Hematopoietic multipotent progenitor cell treated with erythropoietin and hydrocortisone succinate and interleukin-3 and kit ligand, for 4 days (in vitro differentiated cells): ENCODE data around the gene PDP2.
"Not testable (repeated sequence)": the region's sequence is repeated elsewhere in the genome, so short reads cannot be mapped to it uniquely, and the experiment has no call there.

Source experiments
- DNase-seq: peaks from one replicate; pipeline ENCODE4 v3.0.0-alpha.2; 2015

Gene PDP2

GRCh38 chr16:66856184-66856730 is 24.1 kb upstream of the PDP2 start:
- no peak for DNase-seq

GRCh38 chr16:66856801-66857200 is 23.5 kb upstream of the PDP2 start:
- DNase-seq: no peak

GRCh38 chr16:66857437-66857836 is 22.9 kb upstream of the PDP2 start:
- no peak for DNase-seq

GRCh38 chr16:66858740-66859396 is 21.4 kb upstream of the PDP2 start:
- DNase-seq: no peak

- no peak for DNase-seq
These were observed 20.8 kb upstream of the PDP2 start for GRCh38 chr16:66859397-66860068.

DNA sequence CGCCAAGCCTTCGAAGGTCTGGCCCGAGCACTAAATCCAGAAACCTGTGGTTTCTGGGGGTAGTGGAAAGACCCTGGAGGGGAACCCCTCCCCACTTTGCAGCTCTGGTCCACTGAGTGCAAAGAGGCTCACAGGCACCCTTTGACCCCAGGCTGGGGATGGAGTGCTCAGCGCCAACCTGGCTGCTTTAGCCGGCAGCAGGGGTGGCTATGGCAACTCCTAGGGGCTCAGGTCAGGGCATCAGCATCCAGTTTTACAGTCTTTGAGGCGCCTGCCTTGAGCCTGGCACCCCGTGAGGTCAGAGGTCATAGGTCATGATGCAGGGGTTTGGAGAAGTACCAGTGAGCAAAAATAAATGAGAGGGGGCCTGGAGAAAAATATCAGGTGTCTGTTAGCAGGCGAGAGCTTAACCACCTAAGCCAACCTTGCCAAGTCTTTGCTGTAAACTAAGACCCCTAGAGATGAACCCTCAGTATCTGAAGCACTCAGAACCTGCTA is 18.2 kb upstream of the PDP2 start:
- DNase-seq: no peak

DNA sequence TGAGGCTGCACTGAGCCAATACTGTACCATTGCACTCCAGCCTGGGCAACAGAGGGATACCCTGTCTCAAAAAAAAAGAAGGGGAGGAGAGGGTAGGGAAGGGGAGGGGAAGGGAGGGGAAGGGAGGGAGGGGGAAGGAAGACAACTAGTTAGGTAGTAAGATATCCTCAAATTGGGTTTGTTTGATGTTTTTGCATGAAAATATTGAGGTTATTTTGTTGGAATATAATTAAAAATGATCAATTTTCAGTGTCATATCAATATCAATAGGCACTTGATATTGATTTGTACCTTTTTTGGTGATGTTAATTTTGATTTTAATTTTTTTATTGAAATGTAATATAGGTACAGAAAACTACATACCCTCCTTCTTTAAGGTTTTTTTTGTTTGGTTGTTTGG is 16.6 kb upstream of the PDP2 start:
- DNase-seq: no peak

- DNase-seq: no peak
These were observed 10.9 kb upstream of the PDP2 start for GRCh38 chr16:66869424-66869823.

DNA sequence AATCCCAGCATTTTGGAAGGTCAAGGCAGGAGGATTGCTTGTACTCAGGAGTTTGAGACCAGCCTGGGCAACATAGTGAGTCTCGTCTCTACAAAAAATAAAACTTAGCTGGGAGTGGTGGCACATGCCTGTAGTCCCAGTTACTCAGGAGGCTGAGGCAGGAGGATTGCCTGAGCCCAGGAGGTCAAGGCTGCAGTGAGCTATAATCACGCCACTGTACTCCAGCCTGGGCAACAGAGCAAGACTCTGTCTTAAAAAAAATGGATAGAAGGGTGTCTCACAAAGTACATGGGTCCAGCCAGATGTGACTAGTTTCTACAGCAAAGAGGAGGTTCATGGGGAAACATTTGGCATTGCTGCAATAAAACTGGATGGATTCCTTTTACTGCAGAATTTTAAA is 9.0 kb upstream of the PDP2 start:
- not testable (repeated sequence) for DNase-seq

DNA sequence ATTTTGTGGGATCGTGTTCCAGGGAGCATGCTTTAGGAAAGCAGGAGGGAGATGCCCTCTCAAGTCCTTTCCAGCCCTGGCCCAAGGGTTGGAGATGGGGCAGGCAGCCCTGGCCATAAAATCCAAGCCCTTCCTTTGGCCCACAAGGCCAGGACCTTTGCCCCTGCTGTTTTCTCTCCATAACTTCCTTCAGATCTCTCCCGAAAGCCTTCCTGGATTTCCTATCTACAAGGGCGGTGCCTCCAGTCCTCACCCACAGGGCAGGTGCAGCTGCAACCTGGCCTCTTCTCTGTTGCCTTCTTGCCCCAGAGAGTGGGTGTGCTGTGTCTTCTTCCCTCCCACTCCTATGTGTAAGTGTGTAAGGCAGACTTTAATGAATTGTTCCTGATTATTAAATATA is 8.5 kb upstream of the PDP2 start:
- no peak for DNase-seq

- peak; percentile 37 for DNase-seq
These were observed 7.8 kb upstream of the PDP2 start for GRCh38 chr16:66872559-66872942.

DNA sequence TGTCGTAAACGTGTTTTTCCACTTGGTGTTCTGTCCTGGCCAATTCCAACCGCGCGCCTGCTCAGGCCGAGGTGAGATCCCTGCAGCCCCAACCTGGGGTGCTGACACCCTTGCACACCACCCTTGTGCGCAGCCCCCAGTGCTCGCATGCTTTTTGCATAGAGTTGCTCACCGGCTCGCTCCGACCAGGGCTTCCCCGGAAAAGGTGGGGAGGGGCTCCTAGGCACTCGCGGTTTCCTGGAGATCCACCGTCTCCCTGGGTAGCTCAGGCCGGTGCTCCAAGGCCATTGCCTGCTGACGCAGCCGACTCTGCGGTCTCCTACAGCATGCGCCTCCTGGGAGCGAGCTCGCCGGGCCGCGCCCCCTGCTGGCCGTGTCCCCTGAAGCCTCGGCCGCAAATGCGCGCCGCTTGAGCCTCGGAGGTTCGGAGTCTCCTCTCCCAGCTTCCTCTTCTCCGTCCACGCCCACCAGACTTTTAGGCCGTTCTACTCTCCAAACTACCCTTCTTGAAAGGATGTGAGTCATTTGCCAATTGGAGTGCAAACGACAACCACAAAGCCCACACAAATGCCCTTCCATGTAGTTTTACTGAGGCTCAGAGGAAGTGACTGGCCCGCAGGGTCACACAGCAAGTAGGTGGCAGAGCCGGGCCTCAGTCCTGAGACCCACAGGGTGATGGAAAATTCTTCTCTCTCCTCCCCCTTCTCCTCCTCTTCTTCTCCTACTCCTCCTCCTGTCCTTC is 7.2 kb upstream of the PDP2 start:
- peak; percentile 99 for DNase-seq

DNA sequence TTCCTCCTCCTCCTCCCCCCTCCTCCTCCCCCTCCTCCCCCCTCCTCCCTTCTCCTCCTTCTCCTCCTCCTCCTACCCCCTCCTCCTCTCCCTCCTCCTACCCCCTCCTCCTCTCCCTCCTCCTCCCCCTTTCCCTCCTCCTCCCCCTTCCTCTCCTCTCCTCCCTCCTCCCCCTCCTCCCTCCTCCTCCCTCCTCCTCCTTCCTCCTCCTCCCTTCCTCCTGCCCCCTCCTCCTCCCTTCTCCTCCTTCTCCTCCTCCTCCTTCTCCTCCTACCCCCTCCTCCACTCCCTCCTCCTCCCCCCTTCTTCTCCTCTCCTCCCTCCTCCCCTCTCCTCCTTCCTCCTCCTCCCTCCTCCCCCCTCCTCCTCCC is 6.6 kb upstream of the PDP2 start:
- DNase-seq: no peak

GRCh38 chr16:66874079-66874775 is 6.1 kb upstream of the PDP2 start:
- peak; percentile 22 for DNase-seq

DNA sequence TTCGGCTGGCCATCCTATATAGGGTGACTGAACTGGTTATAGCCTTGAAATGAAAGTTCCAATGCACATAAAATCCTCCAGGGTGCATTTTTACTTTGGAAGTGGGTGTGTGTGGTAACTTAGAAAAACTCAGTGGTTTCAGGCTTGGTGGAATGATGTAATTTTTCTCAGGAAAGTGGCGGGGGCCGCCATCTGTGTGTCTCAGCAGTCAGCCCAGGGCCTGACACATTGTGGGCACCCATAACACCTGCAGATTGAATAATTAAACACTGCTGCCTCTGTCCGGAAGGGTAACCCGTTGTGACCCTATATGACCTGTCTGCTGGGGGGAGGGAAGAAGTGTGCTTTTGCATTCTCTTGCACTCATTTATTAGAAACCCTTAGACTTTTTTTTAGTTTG is 2.2 kb upstream of the PDP2 start:
- peak; percentile 67 for DNase-seq

- DNase-seq: peak; percentile 38
These were observed 701 bp downstream of the PDP2 start for GRCh38 chr16:66881014-66881417.

DNA sequence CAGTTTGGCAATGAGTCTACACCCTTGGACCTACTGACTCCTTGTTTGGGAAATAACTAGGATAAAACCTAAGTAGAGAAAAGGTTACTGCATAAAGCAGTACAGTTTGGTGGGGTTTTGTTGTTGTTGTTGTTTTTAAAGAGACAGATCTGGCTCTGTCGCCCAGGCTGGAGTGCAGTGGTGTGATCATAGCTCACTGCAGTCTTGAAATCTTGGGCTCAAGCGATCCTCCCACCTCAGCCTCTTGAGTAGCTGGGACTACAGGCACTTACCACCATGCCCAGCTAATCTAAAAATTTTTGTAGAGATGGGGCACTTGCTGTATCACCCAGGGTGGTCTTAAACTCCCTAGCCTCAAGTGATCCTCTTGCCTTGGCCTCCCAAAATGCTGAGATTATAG is 1.2 kb downstream of the PDP2 start:
- no peak for DNase-seq

DNA sequence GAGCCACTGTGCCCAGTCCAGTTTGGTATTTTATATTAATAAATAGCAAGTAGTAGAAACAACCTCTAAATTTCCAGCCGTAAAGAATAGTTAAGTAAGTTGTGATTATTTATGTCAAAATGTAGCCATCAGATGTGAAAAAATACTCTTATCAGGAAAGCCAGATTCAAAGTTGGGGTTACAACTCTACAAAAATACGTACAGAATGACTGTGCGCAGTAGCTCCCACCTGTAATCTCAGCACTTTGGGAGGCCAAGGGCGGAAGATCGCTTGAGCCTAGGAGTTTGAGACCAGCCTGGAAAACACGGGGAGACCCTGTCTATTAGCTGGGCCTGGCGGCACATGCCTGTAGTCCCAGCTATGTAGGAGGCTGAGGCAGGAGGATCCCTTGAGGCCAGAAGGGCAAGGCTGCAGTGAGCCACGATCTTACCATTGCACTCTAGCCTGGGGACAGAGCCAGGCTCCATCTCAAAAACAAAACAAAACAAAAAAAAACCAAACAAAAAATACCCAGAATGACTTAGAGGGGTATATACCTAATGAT is 1.7 kb downstream of the PDP2 start:
- no peak for DNase-seq

DNA sequence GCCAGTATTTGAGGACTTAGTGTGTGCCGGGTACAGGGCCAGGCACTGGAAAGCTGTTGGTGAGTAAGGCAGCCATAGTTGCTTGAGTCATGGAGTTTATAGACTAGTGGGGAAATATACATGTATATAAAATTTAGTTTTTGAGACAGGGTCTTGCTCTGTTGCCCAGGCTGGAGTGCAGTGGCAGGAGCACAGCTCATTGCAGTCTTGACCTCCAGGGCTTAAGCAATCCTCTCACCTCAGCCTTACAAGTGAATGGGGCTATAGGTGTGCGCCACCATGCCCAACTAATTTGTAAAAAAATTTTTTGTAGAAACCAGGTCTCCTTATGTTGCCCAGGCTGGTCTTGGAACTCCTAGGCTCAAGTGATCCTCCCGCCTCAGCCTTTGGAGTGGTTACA is 2.4 kb downstream of the PDP2 start:
- no peak for DNase-seq

GRCh38 chr16:66885491-66885890 is 5.2 kb downstream of the PDP2 start:
- no peak for DNase-seq

- no peak for DNase-seq
These were observed 6.0 kb downstream of the PDP2 start for GRCh38 chr16:66886321-66886720.

DNA sequence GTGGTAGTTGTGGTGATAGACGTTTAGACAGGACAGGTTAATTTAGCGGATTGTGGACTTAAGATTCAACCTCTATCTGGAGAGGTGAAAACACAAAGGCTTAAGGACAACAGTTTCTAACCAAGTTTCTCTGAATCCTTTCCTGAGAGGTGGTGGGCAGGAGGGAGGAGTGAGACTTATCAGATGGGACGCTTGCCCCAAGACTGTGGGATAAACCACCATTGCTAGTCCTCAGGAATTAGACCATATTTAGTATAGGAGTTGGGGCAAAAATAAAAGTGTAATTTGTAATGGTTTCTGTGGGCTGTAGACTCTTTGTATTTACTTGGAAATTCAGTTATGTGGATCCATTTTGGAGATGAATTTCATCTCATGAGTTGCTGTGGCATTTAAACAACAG is 6.6 kb downstream of the PDP2 start:
- DNase-seq: peak; percentile 46
